Measurements from ENCODE around the gene CDCP2.

CDCP2 gene

DNA sequence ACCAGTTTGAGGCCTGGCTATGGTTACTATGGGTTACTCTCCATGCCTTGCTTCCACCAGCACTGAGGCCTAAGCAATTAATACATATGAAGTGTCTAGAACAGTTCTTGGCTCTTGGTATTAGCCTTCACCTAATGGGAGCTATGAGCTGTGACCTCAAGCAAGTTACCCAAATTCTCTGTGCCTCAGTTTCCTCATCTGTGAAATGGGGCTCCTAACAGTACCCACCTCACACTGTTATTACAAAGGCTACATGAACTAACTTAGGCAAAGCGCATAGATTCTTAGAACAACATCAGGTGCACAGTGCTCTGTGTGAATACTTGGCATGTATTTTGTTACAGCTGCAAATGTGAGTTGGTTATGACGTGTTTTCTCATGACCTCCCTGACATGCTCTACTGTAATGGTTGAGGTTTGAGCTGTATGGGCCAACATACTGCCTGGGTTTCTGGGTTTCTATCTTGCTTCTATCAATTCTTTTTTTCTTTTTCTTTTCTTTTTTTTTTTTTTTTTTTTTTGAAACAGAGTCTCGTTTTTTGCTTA, 26.5 kb downstream of the CDCP2 start:
- Mint-ChIP-seq H3K4me1 (no peaks in the 10 kb centered on the region), H3K9me3 (no peaks in the 10 kb centered on the region), H3K27ac (ENCODE audit: low read depth) (no peak overlapping the region), H3K4me3 (no peak overlapping the region), H3K36me3 (ENCODE audit: insufficient read depth) (peaks cover 2% of the 10 kb centered on the region), H3K27me3 (peaks cover 11% of the 10 kb centered on the region)
- ATAC-seq (replicated peaks; ENCODE audit: extremely low read depth, poor library complexity, severe bottlenecking) (no peak), DNase-seq (ENCODE audit: low spot score in 2 of 2) (no peak)

DNA sequence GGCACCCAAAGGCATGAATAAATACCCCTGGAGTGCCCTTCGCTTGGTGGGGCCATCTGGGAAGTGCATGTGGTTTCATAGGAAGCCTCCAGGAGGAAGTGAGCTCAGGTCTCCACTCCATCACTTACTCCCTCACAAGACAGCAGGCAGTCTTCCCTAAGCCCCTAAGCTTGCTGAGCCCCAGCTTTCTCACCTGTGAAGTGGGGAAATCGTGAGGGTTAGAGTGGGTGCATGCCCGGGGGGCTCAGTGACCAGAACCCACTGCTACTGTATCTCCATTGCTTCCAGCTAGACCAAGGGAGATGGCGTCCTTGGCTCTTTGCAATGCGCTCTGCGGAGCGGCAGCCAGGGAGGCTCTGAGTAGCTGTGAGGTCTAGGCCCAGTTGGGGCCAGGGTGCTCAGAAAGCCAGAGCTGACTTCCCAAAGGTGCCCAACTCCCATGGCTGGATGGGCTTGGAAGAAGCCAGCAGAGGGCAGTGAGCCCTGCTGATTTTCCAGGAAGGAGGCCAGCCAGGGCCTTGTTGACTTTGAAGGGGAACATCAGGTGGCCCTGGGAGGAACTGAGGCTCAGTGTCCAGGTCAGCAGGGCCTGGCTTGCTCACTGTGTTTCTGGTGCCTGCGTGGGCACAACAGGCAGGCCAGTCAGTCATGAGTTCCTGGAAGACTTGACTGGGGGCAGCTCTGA, 27.3 kb downstream of the CDCP2 start:
- no peaks in the 10 kb centered on the region for H3K4me1 Mint-ChIP-seq
- no peak overlapping the region for H3K27ac Mint-ChIP-seq (ENCODE audit: low read depth)
- no peak for ATAC-seq (replicated peaks; ENCODE audit: extremely low read depth, poor library complexity, severe bottlenecking)
- H3K4me3 Mint-ChIP-seq: no peak overlapping the region
- DNase-seq (ENCODE audit: low spot score in 2 of 2): no peak
- H3K27me3 Mint-ChIP-seq: peaks cover 11% of the 10 kb centered on the region
- no peaks in the 10 kb centered on the region for H3K9me3 Mint-ChIP-seq
- H3K36me3 Mint-ChIP-seq (ENCODE audit: insufficient read depth): peaks cover 2% of the 10 kb centered on the region

DNA sequence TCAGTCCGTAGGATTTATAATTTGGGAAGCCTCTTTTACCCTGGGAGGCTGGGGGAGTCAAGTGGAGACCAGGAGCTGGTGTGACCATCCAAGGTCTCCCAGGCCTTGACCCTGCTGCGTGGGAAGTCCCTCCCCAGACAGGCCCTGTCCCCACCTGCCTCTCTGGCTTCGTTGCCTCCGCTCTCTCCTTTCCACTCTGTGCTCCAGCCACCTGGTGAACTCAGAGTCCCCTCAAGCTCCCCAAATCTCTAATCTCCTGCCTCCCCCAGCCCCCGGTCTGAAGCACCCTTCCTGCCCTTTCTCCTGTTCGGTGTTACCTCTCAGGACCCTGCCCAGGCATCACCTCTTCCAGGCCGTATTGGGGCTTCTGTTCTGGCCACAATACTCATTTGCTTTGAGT, 27.9 kb downstream of the CDCP2 start:
- no peak overlapping the region for H3K4me3 Mint-ChIP-seq
- no peaks in the 10 kb centered on the region for H3K9me3 Mint-ChIP-seq
- no peaks in the 10 kb centered on the region for H3K4me1 Mint-ChIP-seq
- H3K36me3 Mint-ChIP-seq (ENCODE audit: insufficient read depth): peaks cover 2% of the 10 kb centered on the region
- H3K27ac Mint-ChIP-seq (ENCODE audit: low read depth): no peak overlapping the region
- DNase-seq (ENCODE audit: low spot score in 2 of 2) (no peak), ATAC-seq (replicated peaks; ENCODE audit: extremely low read depth, poor library complexity, severe bottlenecking) (no peak)
- H3K27me3 Mint-ChIP-seq: peaks cover 11% of the 10 kb centered on the region

- Mint-ChIP-seq H3K9me3 (no peaks in the 10 kb centered on the region), H3K27me3 (peaks cover 11% of the 10 kb centered on the region), H3K27ac (ENCODE audit: low read depth) (no peak overlapping the region), H3K36me3 (ENCODE audit: insufficient read depth) (peaks cover 2% of the 10 kb centered on the region), H3K4me3 (no peak overlapping the region), H3K4me1 (no peaks in the 10 kb centered on the region)
- ATAC-seq (replicated peaks; ENCODE audit: extremely low read depth, poor library complexity, severe bottlenecking) (no peak), DNase-seq (ENCODE audit: low spot score in 2 of 2) (no peak)
Measured at GRCh38 chr1:54124472-54124871, 28.3 kb downstream of the CDCP2 start.

DNA sequence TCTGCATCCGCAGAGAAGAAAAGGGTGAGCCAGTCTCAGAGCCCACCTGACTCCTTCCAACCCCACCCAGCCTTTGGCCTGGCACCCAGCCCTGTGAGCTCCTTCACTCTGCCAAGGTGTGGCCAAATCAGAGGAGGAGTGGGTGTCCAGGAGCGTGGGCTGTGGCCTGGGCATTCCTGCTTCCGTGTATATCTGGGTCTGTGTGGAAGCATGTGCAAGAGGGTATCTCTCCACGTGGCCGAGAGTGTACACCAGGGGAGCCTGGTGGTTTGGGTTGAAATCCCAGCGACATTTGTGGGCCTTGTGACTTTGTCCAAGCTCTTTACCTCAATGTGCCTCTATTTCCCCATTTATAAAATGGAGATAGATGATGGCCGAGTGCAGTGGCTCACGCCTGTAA, 29.8 kb downstream of the CDCP2 start:
- DNase-seq (ENCODE audit: low spot score in 2 of 2) (no peak), ATAC-seq (replicated peaks; ENCODE audit: extremely low read depth, poor library complexity, severe bottlenecking) (no peak)
- Mint-ChIP-seq H3K4me1 (no peaks in the 10 kb centered on the region), H3K4me3 (no peak overlapping the region), H3K36me3 (ENCODE audit: insufficient read depth) (peaks cover 2% of the 10 kb centered on the region), H3K27me3 (peaks cover 2% of the 10 kb centered on the region), H3K9me3 (no peaks in the 10 kb centered on the region), H3K27ac (ENCODE audit: low read depth) (no peak overlapping the region)

GRCh38 chr1:54122135-54122751, 30.6 kb downstream of the CDCP2 start:
- H3K36me3 Mint-ChIP-seq (ENCODE audit: insufficient read depth): peaks cover 2% of the 10 kb centered on the region
- no peaks in the 10 kb centered on the region for H3K4me1 Mint-ChIP-seq
- no peak overlapping the region for H3K27ac Mint-ChIP-seq (ENCODE audit: low read depth)
- peak overlapping the region; percentile 14 for H3K4me3 Mint-ChIP-seq
- H3K27me3 Mint-ChIP-seq: no peaks in the 10 kb centered on the region
- DNase-seq (ENCODE audit: low spot score in 2 of 2) (no peak), ATAC-seq (replicated peaks; ENCODE audit: extremely low read depth, poor library complexity, severe bottlenecking) (no peak)
- H3K9me3 Mint-ChIP-seq: no peaks in the 10 kb centered on the region

DNA sequence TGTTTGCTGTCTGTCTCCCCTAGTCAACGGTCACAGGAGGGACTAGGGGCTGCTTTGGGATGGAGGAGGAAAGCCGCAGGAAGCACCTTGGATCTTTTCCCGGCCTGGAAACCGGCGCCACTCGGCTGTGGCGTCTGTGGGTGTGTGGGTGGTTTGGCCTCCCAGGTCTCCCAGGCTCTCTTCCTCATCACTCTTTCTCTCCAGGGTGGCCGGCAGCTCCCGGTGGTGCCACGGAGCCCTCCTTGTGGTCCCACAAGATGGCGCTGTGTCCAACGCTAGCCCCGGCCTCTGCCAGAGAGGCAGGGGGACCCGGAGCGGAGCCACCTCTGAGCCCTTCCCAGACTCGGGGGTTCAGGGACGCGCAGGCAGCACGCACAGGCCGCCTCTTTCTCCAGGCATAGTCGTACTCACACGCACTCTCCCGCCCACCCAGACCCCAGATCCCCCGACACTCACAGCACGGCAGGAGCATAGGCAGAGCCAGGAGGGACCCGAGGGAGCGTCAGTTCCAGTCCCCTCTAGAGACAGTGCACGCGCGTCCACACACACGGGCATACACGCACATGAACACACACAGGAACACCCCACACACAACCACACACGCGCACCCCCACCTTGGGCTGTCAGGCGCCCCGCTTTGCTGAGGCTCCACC, 31.2 kb downstream of the CDCP2 start:
- H3K27me3 Mint-ChIP-seq: no peaks in the 10 kb centered on the region
- no peak overlapping the region for H3K27ac Mint-ChIP-seq (ENCODE audit: low read depth)
- H3K36me3 Mint-ChIP-seq (ENCODE audit: insufficient read depth): peaks cover under 1% of the 10 kb centered on the region
- DNase-seq (ENCODE audit: low spot score in 2 of 2) (peak; percentile 16 to 46), ATAC-seq (replicated peaks; ENCODE audit: extremely low read depth, poor library complexity, severe bottlenecking) (peak; percentile 52)
- H3K4me3 Mint-ChIP-seq: peak overlapping the region; percentile 14
- H3K9me3 Mint-ChIP-seq: no peaks in the 10 kb centered on the region
- H3K4me1 Mint-ChIP-seq: no peaks in the 10 kb centered on the region

DNA sequence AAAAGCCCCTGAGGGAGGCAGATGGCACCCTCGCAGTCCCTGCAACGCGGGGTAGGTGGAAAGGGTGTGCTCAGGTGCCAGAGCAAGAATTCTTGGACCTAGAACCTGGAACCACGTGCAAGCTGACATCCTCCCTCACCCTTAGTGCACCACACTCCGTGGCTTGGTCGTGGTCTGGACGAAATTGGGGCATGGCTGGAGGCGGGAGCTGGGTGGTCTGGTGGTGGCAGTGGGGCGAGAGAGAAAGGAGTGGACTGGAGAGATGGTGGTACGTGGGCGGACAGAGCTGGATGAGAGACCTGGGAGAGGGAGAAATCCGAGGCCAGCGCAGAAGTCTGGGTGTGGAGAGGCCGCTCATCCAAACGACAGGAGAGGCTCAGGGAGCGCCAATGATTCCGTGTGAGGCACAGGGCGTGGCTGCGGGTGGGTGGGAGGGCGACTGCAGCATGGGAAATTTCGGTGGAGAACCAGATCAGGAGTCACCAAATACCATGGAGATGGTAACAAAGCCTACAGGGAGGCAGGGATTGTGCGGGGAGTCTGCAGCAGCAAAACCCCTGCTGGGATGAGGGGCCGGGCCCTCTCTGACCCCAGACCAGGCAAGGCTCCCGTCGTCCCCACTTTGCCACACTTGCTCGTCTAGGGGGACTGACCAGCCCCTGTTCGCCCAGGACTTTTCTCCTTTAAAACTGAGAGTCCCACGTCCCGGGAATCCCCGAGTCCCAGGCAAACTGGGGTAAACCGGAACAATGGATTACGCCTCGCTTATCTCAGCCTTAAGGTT, 31.9 kb downstream of the CDCP2 start:
- DNase-seq (ENCODE audit: low spot score in 2 of 2) (no peak), ATAC-seq (replicated peaks; ENCODE audit: extremely low read depth, poor library complexity, severe bottlenecking) (no peak)
- no peaks in the 10 kb centered on the region for H3K4me1 Mint-ChIP-seq
- H3K4me3 Mint-ChIP-seq: no peak overlapping the region
- no peaks in the 10 kb centered on the region for H3K27me3 Mint-ChIP-seq
- H3K36me3 Mint-ChIP-seq (ENCODE audit: insufficient read depth): no peaks in the 10 kb centered on the region
- H3K9me3 Mint-ChIP-seq: no peaks in the 10 kb centered on the region
- no peak overlapping the region for H3K27ac Mint-ChIP-seq (ENCODE audit: low read depth)

DNA sequence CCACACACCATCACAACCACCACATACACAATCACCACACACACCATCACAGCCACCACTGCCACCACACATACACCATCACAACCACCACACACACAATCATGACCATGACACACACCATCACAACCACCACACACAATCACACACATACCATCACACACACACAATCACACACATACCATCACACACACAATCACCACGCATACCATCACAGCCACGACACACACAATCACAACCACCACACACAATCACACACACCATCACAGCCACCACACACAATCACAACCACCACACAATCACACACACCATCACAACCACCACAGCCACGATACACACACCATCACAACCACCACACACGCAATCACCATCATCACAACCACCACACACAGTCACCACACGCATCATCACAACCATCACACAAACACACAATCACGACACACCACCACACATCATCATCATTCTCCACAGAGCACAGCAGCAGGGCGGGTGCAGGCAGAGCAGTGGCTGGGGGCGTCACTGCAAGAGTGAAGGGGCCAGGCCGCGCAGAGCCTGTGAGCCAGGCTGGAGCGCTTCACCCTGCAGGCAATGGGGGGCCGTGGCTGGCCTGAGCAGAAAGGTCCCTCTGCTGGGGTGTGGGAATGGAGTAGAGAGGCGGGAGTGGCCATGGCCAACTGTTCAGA, 32.6 kb downstream of the CDCP2 start:
- Mint-ChIP-seq H3K4me1 (no peaks in the 10 kb centered on the region), H3K4me3 (no peak overlapping the region), H3K36me3 (ENCODE audit: insufficient read depth) (no peaks in the 10 kb centered on the region), H3K27me3 (no peaks in the 10 kb centered on the region), H3K27ac (ENCODE audit: low read depth) (no peak overlapping the region), H3K9me3 (no peaks in the 10 kb centered on the region)
- ATAC-seq (replicated peaks; ENCODE audit: extremely low read depth, poor library complexity, severe bottlenecking): no peak
- no peak for DNase-seq (ENCODE audit: low spot score in 2 of 2)

DNA sequence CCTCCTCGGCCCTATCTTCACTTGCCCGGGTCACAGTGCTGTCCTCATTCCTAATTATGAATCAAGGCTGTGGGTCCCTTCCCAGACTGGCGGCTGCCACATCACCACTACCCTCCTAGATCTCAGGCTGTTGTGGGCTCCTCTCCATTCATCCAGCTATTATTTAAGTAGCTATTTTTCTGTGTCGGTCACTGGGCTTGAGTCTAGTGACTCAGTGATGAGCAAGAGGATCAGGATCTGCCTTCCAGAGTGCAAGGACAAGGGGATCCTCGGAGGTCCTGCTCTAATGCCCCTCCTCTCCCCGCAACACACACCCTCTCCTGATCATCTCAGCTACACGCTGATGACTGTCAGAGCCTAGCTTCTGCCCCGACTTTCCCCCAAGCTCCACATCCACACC, 34.1 kb downstream of the CDCP2 start:
- ATAC-seq (replicated peaks; ENCODE audit: extremely low read depth, poor library complexity, severe bottlenecking) (no peak), DNase-seq (ENCODE audit: low spot score in 2 of 2) (no peak)
- H3K4me1 Mint-ChIP-seq: no peaks in the 10 kb centered on the region
- H3K9me3 Mint-ChIP-seq: no peaks in the 10 kb centered on the region
- no peaks in the 10 kb centered on the region for H3K27me3 Mint-ChIP-seq
- H3K4me3 Mint-ChIP-seq: no peak overlapping the region
- H3K27ac Mint-ChIP-seq (ENCODE audit: low read depth): no peak overlapping the region
- no peaks in the 10 kb centered on the region for H3K36me3 Mint-ChIP-seq (ENCODE audit: insufficient read depth)

DNA sequence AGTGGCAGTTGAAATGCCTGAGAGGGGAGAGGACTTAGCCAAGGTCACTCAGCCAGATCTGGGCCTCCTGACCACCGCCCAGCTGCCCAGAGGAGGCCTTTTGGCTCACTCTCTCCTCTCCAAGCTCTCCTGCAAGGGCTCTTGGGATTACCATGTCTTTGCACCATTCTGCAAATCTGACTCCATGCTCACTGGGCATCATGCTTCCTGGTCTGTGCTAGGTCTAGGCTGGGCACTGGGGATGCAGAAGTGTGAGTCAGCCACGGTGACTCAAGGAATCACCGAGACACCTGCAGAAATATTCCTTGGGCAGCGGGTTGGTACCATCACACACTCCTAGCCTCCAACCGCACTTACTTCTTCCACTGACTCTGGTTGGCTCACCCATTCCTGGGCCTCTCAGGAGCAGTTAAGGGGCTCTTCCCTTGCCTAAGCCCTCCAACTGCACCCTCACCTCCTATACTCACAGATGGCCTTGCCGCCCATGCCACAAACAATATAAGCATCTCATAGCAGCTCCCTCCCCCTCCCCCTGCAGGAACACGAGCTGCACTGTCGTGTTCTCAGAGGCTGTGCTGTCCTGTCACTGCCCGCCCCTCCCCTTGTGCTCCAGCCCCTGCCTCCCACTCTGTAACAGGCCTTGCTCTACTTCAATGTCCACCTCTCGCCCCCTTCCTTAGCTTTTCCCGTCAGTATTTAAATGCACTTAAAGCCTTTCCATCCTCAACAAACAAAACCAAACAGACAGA, 34.8 kb downstream of the CDCP2 start:
- no peaks in the 10 kb centered on the region for H3K9me3 Mint-ChIP-seq
- no peaks in the 10 kb centered on the region for H3K36me3 Mint-ChIP-seq (ENCODE audit: insufficient read depth)
- no peak overlapping the region for H3K4me3 Mint-ChIP-seq
- no peak for ATAC-seq (replicated peaks; ENCODE audit: extremely low read depth, poor library complexity, severe bottlenecking)
- H3K27me3 Mint-ChIP-seq: no peaks in the 10 kb centered on the region
- H3K27ac Mint-ChIP-seq (ENCODE audit: low read depth): no peak overlapping the region
- DNase-seq (ENCODE audit: low spot score in 2 of 2): no peak
- no peaks in the 10 kb centered on the region for H3K4me1 Mint-ChIP-seq

Measured in central memory CD8-positive, alpha-beta T cell (primary cell).